GM23338 (cell line): ENCODE results near the gene CDCP1.

Experiments
- EZH2 ChIP-seq: fragments of 200-600 bp; sonication (generic); IDR thresholded peaks from one replicate; pipeline ENCODE4 v1.8.0; 2017; ENCODE audit warnings: antibody characterized with exemption, mild to moderate bottlenecking, low read depth; ENCODE audit not compliant: unreplicated experiment
- EZH2phosphoT487 ChIP-seq: fragments of 200-600 bp; sonication (generic); IDR thresholded peaks from one replicate; pipeline ENCODE4 v1.8.1; 2018; ENCODE audit warnings: antibody characterized with exemption; ENCODE audit not compliant: unreplicated experiment
- JUNB ChIP-seq: IDR thresholded peaks from one replicate; pipeline ENCODE4 v1.6.1; 2016; ENCODE audit warnings: antibody characterized with exemption; ENCODE audit not compliant: unreplicated experiment
- TF ChIP-seq, protein P1 (sequence below), 2 experiments: fragments of 200-600 bp in 1 of 2; sonication (generic) in 1 of 2; conservative IDR thresholded peaks; 2 replicates each; pipeline versions ENCODE4 v1.5.1 to v1.6.1; 2016 to 2017; ENCODE audit warnings: antibody characterized with exemption in 2 of 2, low read depth in 2 of 2, mild to moderate bottlenecking in 2 of 2, moderate library complexity in 1 of 2
- TF ChIP-seq, protein P2 (sequence below): IDR thresholded peaks from 2 replicates; pipeline ENCODE4 v1.6.1; 2016; ENCODE audit warnings: antibody characterized with exemption

DNA sequence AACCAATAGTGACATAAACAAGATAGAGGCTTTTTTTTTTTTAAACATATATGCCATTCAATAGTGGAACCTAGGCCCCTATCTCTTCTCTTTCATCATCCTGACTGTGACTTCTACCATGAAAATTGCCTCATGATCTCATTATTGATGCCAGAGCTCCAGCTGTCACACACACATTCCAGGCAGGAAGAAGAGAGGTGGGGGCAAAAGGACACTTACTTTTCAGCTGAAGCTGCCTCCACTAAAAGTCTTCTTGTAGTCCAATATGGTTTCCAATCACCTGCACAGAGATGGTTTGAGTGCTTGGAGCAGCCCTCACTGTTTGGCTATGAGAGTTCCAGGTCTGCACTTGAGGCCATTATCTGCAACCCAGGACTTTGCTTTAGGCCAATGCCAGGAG, 75.1 kb downstream of the CDCP1 start:
- TF ChIP-seq, protein P1, sequence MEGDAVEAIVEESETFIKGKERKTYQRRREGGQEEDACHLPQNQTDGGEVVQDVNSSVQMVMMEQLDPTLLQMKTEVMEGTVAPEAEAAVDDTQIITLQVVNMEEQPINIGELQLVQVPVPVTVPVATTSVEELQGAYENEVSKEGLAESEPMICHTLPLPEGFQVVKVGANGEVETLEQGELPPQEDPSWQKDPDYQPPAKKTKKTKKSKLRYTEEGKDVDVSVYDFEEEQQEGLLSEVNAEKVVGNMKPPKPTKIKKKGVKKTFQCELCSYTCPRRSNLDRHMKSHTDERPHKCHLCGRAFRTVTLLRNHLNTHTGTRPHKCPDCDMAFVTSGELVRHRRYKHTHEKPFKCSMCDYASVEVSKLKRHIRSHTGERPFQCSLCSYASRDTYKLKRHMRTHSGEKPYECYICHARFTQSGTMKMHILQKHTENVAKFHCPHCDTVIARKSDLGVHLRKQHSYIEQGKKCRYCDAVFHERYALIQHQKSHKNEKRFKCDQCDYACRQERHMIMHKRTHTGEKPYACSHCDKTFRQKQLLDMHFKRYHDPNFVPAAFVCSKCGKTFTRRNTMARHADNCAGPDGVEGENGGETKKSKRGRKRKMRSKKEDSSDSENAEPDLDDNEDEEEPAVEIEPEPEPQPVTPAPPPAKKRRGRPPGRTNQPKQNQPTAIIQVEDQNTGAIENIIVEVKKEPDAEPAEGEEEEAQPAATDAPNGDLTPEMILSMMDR (conservative IDR thresholded peaks at IDR 0.05; ENCODE audit: low read depth in 2 of 2), result no peak
- no peak for TF ChIP-seq EZH2phosphoT487
- no peak for TF ChIP-seq JUNB
- no peak for TF ChIP-seq EZH2
- TF ChIP-seq, protein P2, sequence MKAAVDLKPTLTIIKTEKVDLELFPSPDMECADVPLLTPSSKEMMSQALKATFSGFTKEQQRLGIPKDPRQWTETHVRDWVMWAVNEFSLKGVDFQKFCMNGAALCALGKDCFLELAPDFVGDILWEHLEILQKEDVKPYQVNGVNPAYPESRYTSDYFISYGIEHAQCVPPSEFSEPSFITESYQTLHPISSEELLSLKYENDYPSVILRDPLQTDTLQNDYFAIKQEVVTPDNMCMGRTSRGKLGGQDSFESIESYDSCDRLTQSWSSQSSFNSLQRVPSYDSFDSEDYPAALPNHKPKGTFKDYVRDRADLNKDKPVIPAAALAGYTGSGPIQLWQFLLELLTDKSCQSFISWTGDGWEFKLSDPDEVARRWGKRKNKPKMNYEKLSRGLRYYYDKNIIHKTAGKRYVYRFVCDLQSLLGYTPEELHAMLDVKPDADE, result no peak
